Peyer's patch (tissue), 4 donors: ENCODE results near the gene CCDC73. TPM values are rescaled to one million over a fixed set of nuclear protein-coding genes. Genes with fewer than 3 reads are reported as not detected.

Experiments
- DNase-seq, 3 donors: peaks; one replicate each; pipeline ENCODE4 v3.0.0-alpha.2; 2017 to 2019
- H3K27ac ChIP-seq, 4 donors: fragments of 200-600 bp; sonication (generic); one replicate each; pipeline ENCODE4 v1.5.1; 2016 to 2019
- H3K27me3 ChIP-seq, 2 donors: fragments of 200-600 bp; sonication (generic); one replicate each; pipeline ENCODE4 v1.5.1; 2019
- H3K36me3 ChIP-seq, 3 donors: fragments of 200-600 bp; sonication (generic); one replicate each; pipeline ENCODE4 v1.5.1; 2016 to 2019
- H3K4me1 ChIP-seq, 4 donors: fragments of 200-600 bp; sonication (generic); one replicate each; pipeline ENCODE4 v1.5.1; 2016 to 2019
- H3K4me3 ChIP-seq, 4 donors: fragments of 200-600 bp; sonication (generic); 1 replicate in 3 of 4; 2 replicates in 1 of 4; pipeline ENCODE4 v1.5.1; 2016 to 2019; ENCODE audit warnings: mild to moderate bottlenecking in 1 of 4
- H3K9me3 ChIP-seq, 4 donors: fragments of 200-600 bp; sonication (generic); one replicate each; pipeline ENCODE4 v1.5.1; 2016 to 2019; ENCODE audit warnings: mild to moderate bottlenecking in 1 of 4
- CTCF ChIP-seq, 6 experiments: fragments of 450-650 bp in 4 of 6; fragments of 200-600 bp in 2 of 6; sonication (generic) in 1 of 6; IDR thresholded peaks; one replicate each; pipeline ENCODE4 v1.5.1; 2017 to 2019; ENCODE audit warnings: antibody characterized with exemption in 6 of 6, mild to moderate bottlenecking in 3 of 6, moderate library complexity in 1 of 6
- POLR2A ChIP-seq, 2 donors: fragments of 450-650 bp; IDR thresholded peaks; one replicate each; pipeline ENCODE4 v1.5.1; 2017; ENCODE audit warnings: antibody characterized with exemption in 2 of 2, mild to moderate bottlenecking in 2 of 2, moderate library complexity in 2 of 2
- total RNA-seq, 4 donors: library from RNA; depleted of rRNA; stranded (reverse); fragments of >200 nt; gene quantifications; one replicate each; pipeline ENCODE4 v1.1.0, GENCODE V29; 2016

Gene CCDC73
- total RNA-seq, 4 donors from 2014 or later, result not detected

- Histone ChIP-seq H3K4me1 (no peaks in the 10 kb centered on the region), H3K27ac (no peak overlapping the region), H3K9me3 (no peaks in the 10 kb centered on the region), H3K36me3 (no peaks in the 10 kb centered on the region), H3K4me3 (no peak overlapping the region), H3K27me3 (no peaks in the 10 kb centered on the region)
- no peak for TF ChIP-seq POLR2A (IDR thresholded peaks at IDR 0.05)
- no peak for TF ChIP-seq CTCF (IDR thresholded peaks at IDR 0.05)
- no peak for DNase-seq
Observed at GRCh38 chr11:32658639-32659406, 135.6 kb downstream of the CCDC73 start.

- H3K4me1 ChIP-seq, result no peaks in the 10 kb centered on the region
- no peaks in the 10 kb centered on the region for H3K36me3 ChIP-seq
- no peaks in the 10 kb centered on the region for H3K27me3 ChIP-seq
- no peak overlapping the region for H3K27ac ChIP-seq
- no peaks in the 10 kb centered on the region for H3K9me3 ChIP-seq
- TF ChIP-seq CTCF (IDR thresholded peaks at IDR 0.05), result no peak
- TF ChIP-seq POLR2A (IDR thresholded peaks at IDR 0.05), result no peak
- DNase-seq, result no peak
- H3K4me3 ChIP-seq, result no peak overlapping the region
Observed at GRCh38 chr11:32643526-32643925, 150.9 kb downstream of the CCDC73 start.

GRCh38 chr11:32641361-32641760 is 153.1 kb downstream of the CCDC73 start:
- H3K4me1 ChIP-seq, result no peaks in the 10 kb centered on the region
- H3K4me3 ChIP-seq, result no peak overlapping the region
- no peak for DNase-seq
- H3K36me3 ChIP-seq, result no peaks in the 10 kb centered on the region
- H3K9me3 ChIP-seq, result no peaks in the 10 kb centered on the region
- H3K27ac ChIP-seq, result no peak overlapping the region
- TF ChIP-seq CTCF (IDR thresholded peaks at IDR 0.05) (no peak), POLR2A (IDR thresholded peaks at IDR 0.05) (no peak)
- no peaks in the 10 kb centered on the region for H3K27me3 ChIP-seq

GRCh38 chr11:32635819-32636218 is 158.6 kb downstream of the CCDC73 start:
- no peak for DNase-seq
- no peaks in the 10 kb centered on the region for H3K36me3 ChIP-seq

GRCh38 chr11:32630844-32631243 is 163.6 kb downstream of the CCDC73 start:
- TF ChIP-seq POLR2A (IDR thresholded peaks at IDR 0.05) (no peak), CTCF (IDR thresholded peaks at IDR 0.05) (no peak)
- Histone ChIP-seq H3K27me3 (no peaks in the 10 kb centered on the region), H3K36me3 (no peaks in the 10 kb centered on the region), H3K4me1 (no peaks in the 10 kb centered on the region), H3K27ac (no peak overlapping the region), H3K4me3 (no peak overlapping the region), H3K9me3 (no peaks in the 10 kb centered on the region)
- DNase-seq, result no peak

More at GRCh38 chr11:32635819-32636218, 158.6 kb downstream of the CCDC73 start:
- no peak overlapping the region for H3K4me3 ChIP-seq
- no peak overlapping the region for H3K27ac ChIP-seq
- no peaks in the 10 kb centered on the region for H3K9me3 ChIP-seq
- no peaks in the 10 kb centered on the region for H3K4me1 ChIP-seq
- no peaks in the 10 kb centered on the region for H3K27me3 ChIP-seq
- TF ChIP-seq CTCF (IDR thresholded peaks at IDR 0.05), result no peak
- no peak for TF ChIP-seq POLR2A (IDR thresholded peaks at IDR 0.05)
